ENCODE results near the gene COL2A1.

Gene COL2A1

GRCh38 chr12:47984331-47984801, 19.9 kb downstream of the COL2A1 start:
- TF ChIP-seq ZNF274 (IDR thresholded peaks at IDR 0.05; ENCODE audit: low read depth, low read length) = no peak

GRCh38 chr12:47983541-47984115, 20.6 kb downstream of the COL2A1 start:
- H3K4me3 ChIP-seq (ENCODE audit: low read length) = no peak overlapping the region
- TF ChIP-seq ZNF274 (IDR thresholded peaks at IDR 0.05; ENCODE audit: low read depth, low read length) = no peak

More at GRCh38 chr12:47984331-47984801, 19.9 kb downstream of the COL2A1 start:
- H3K4me3 ChIP-seq (ENCODE audit: low read length) = no peak overlapping the region

GRCh38 chr12:47982770-47983169, 21.5 kb downstream of the COL2A1 start:
- no peak overlapping the region for H3K4me3 ChIP-seq (ENCODE audit: low read length)
- TF ChIP-seq ZNF274 (IDR thresholded peaks at IDR 0.05; ENCODE audit: low read depth, low read length) = no peak

GRCh38 chr12:47982311-47982710, 22.0 kb downstream of the COL2A1 start:
- TF ChIP-seq ZNF274 (IDR thresholded peaks at IDR 0.05; ENCODE audit: low read depth, low read length) = no peak
- no peak overlapping the region for H3K4me3 ChIP-seq (ENCODE audit: low read length)

GRCh38 chr12:47981496-47982260, 22.6 kb downstream of the COL2A1 start:
- TF ChIP-seq ZNF274 (IDR thresholded peaks at IDR 0.05; ENCODE audit: low read depth, low read length) = no peak
- H3K4me3 ChIP-seq (ENCODE audit: low read length) = no peak overlapping the region

- no peak overlapping the region for H3K4me3 ChIP-seq (ENCODE audit: low read length)
- no peak for TF ChIP-seq ZNF274 (IDR thresholded peaks at IDR 0.05; ENCODE audit: low read depth, low read length)
Measured at GRCh38 chr12:47980779-47981495, 23.3 kb downstream of the COL2A1 start.

GRCh38 chr12:47980197-47980596, 24.1 kb downstream of the COL2A1 start:
- no peak for TF ChIP-seq ZNF274 (IDR thresholded peaks at IDR 0.05; ENCODE audit: low read depth, low read length)
- no peak overlapping the region for H3K4me3 ChIP-seq (ENCODE audit: low read length)

- no peak overlapping the region for H3K4me3 ChIP-seq (ENCODE audit: low read length)
- TF ChIP-seq ZNF274 (IDR thresholded peaks at IDR 0.05; ENCODE audit: low read depth, low read length) = no peak
Measured at GRCh38 chr12:47979686-47980085, 24.6 kb downstream of the COL2A1 start.

- no peak overlapping the region for H3K4me3 ChIP-seq (ENCODE audit: low read length)
- TF ChIP-seq ZNF274 (IDR thresholded peaks at IDR 0.05; ENCODE audit: low read depth, low read length) = no peak
Measured at GRCh38 chr12:47979166-47979565, 25.1 kb downstream of the COL2A1 start.

GRCh38 chr12:47978598-47978873, 25.7 kb downstream of the COL2A1 start:
- TF ChIP-seq ZNF274 (IDR thresholded peaks at IDR 0.05; ENCODE audit: low read depth, low read length) = no peak
- no peak overlapping the region for H3K4me3 ChIP-seq (ENCODE audit: low read length)

- H3K4me3 ChIP-seq (ENCODE audit: low read length) = no peak overlapping the region
- no peak for TF ChIP-seq ZNF274 (IDR thresholded peaks at IDR 0.05; ENCODE audit: low read depth, low read length)
Measured at GRCh38 chr12:47977772-47978597, 26.3 kb downstream of the COL2A1 start.

GRCh38 chr12:47977046-47977771, 27.1 kb downstream of the COL2A1 start:
- no peak overlapping the region for H3K4me3 ChIP-seq (ENCODE audit: low read length)
- no peak for TF ChIP-seq ZNF274 (IDR thresholded peaks at IDR 0.05; ENCODE audit: low read depth, low read length)

- no peak overlapping the region for H3K4me3 ChIP-seq (ENCODE audit: low read length)
- no peak for TF ChIP-seq ZNF274 (IDR thresholded peaks at IDR 0.05; ENCODE audit: low read depth, low read length)
Measured at GRCh38 chr12:47975816-47976215, 28.5 kb downstream of the COL2A1 start.

Data from GM08714 (cell line).